Lower leg skin (tissue), 3 donors: Measurements from ENCODE around the gene ABTB2.

ENCODE experiments used
- POLR2A ChIP-seq, 2 donors: fragments of 450-650 bp; IDR thresholded peaks; one replicate each; pipeline ENCODE4 v1.6.1; 2016 to 2017; ENCODE audit warnings: antibody characterized with exemption in 2 of 2, mild to moderate bottlenecking in 1 of 2, moderate library complexity in 1 of 2
- TF ChIP-seq, protein P1 (sequence below), 3 donors: fragments of 450-650 bp; IDR thresholded peaks; one replicate each; pipeline ENCODE4 v1.5.1; 2016; ENCODE audit warnings: antibody characterized with exemption in 3 of 3, mild to moderate bottlenecking in 3 of 3, moderate library complexity in 2 of 3

DNA sequence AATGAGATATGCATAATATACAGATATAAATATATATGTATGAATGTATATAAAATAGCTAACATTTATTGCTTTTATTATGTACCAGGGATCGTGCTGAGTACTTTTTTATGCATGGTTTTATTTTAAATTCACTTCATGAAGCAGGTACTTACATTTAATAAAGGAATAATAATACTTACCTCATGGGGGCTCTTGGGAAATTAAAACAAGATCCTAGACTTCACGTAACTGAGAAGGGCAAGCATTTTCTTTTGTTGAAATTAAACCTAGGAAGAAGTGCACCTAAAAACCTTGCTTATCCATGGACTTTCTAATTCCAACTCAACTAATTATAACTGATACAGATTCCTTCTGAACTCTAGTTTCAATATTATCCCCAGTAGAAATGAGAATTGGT, 40.0 kb upstream of the ABTB2 start:
- TF ChIP-seq, protein P1, sequence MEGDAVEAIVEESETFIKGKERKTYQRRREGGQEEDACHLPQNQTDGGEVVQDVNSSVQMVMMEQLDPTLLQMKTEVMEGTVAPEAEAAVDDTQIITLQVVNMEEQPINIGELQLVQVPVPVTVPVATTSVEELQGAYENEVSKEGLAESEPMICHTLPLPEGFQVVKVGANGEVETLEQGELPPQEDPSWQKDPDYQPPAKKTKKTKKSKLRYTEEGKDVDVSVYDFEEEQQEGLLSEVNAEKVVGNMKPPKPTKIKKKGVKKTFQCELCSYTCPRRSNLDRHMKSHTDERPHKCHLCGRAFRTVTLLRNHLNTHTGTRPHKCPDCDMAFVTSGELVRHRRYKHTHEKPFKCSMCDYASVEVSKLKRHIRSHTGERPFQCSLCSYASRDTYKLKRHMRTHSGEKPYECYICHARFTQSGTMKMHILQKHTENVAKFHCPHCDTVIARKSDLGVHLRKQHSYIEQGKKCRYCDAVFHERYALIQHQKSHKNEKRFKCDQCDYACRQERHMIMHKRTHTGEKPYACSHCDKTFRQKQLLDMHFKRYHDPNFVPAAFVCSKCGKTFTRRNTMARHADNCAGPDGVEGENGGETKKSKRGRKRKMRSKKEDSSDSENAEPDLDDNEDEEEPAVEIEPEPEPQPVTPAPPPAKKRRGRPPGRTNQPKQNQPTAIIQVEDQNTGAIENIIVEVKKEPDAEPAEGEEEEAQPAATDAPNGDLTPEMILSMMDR (IDR thresholded peaks at IDR 0.05) = no peak
- no peak for TF ChIP-seq POLR2A (IDR thresholded peaks at IDR 0.05)
